NCI-H1105 (cell line): Measurements from ENCODE around the gene CYTH4.
A peak's percentile ranks its signal among the peaks of the same experiment; 100 is the strongest.
"Not testable (repeated sequence)": the region's sequence is repeated elsewhere in the genome, so short reads cannot be mapped to it uniquely, and the experiment has no call there.

ENCODE experiments used
- DNase-seq: peaks from one replicate; lab custom pipeline; 2025; lab: John Stamatoyannopoulos, UW

Gene CYTH4

GRCh38 chr22:37310075-37310606 is 27.8 kb downstream of the CYTH4 start:
- no peak for DNase-seq

DNA sequence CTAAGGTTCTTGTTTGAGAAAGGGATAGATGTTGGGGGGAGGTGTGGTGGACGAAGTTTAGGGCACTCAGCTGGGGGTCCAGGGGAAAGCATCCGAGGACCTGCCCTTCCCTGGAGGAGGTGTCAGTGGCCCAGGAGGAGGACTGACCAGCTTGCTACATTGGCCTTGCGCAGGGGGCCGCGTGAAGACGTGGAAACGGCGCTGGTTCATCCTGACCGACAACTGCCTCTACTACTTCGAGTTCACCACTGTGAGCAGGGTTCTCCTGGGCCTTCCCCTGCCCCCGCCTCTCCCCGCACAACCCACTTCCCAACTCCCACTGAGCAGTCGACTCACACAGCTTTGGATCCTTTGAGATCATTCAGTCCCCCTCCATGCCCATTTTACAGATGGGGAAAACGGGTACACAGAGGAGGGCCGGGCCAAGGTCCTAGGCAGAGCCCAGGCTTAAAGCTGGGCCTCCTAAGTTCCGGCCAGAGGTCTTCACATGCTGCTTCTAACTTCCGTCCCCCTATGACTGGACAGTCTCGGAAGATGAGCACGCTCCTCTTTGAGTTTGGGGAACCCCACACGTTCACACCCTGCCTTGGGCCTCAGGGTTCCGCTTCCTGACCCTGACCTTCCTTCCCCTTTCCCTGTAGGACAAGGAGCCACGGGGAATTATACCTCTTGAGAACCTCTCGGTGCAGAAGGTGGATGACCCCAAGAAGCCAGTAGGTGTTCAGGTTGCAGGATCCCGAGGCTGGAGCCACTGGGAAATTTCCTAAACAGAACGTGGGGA is 28.7 kb downstream of the CYTH4 start:
- no peak for DNase-seq

GRCh38 chr22:37311761-37312312 is 29.5 kb downstream of the CYTH4 start:
- DNase-seq = no peak

DNA sequence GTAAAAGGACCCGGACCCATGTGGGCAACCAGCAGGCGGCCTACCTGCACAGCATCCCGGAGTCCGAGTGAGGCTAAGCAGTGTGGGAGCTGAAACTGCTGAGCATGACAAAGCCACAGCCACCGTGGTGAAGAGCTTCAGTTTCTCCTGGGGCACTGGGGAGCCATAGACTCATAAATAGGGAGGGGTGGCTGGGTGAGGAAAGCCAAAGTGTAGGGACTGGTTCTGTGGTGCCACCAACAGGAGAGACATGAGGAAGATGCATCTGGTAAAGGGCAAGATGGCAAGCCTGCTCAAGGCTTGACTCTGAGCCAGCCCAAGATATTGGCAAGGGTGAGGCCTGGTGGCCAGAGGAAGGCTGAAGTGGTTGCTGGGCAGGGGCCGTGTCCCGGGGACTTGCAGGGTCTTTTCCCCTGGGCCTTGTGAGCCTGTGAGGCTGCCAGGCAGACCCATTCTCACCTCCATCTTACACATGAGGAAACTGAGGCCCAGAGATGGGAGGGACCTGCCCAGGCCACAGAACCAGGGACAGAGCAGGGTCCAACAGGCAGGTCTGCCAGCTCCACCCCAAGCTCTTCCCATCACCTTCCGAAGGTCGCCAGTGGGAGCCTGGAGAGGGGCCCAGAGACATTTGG is 30.4 kb downstream of the CYTH4 start:
- no peak for DNase-seq

GRCh38 chr22:37313376-37314314 is 31.3 kb downstream of the CYTH4 start:
- DNase-seq = no peak

GRCh38 chr22:37314315-37315074 is 32.2 kb downstream of the CYTH4 start:
- no peak for DNase-seq

DNA sequence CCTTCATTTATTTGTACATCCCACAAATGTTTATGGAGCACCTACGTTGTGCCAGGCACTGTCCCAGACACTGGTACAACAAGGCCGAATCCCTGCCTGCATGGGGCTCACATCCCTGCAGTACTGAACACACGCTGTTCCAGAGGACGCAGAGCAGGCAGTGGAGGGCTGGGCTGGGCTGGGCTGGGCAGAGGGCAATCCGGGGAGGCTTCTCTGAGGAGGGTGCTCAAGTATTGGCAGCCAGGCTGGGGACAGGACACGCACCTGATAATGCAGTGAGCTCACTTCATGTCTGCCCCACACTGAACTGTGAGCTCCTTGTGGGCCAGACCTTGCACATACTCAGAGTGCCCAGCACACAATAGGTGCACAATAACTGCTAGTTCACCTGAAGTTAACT is 34.1 kb downstream of the CYTH4 start:
- no peak for DNase-seq

- DNase-seq = peak; percentile 56
These were observed 34.6 kb downstream of the CYTH4 start for GRCh38 chr22:37316875-37317371.

DNA sequence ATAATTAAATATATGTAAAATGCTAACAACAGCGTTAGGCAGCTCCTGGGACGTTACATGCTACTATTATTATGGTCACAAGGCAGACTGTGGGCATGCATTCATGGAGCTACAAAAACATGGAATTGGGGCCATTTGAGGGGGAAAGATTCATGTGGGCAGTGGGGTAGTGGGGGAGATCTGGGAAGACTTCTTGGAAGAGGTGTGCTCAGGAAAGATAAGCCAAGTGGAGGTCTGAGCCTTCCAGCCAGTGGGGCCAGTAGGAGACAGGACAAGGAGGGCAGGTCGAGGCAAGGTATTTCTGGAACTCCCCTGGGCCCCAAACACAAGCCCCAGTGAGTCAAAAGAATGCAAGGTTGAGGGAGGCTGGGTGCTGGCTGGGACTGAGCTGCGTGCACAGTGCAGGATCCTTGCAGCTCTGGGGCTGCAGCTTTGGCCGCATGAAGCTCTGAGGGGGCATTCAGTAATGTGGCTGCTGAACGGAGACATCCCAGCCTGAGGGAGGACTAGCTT is 35.4 kb downstream of the CYTH4 start:
- no peak for DNase-seq

- no peak for DNase-seq
These were observed 36.2 kb downstream of the CYTH4 start for GRCh38 chr22:37318364-37319109.

DNA sequence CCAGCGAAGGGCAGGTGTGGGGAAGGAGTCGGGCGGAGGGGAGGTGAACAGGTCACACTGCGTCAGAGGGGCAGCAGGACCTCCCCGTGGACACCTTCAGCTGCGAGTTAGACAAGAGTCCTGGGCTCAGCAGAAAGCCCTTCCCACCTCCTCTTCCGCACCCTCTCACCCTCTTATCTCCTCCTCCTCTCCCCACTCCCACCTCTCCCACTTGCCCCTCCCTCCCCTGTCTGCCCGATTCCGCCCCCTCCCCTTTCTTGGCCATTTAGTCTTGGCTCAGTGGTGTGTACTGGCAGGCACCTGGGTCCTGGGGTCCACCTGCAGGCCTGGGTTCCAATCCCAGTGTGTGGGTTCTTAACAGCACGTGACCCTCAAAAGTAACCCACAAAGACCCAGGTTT is 37.2 kb downstream of the CYTH4 start:
- no peak for DNase-seq

GRCh38 chr22:37320726-37321677 is 38.7 kb downstream of the CYTH4 start:
- no peak for DNase-seq

GRCh38 chr22:37324340-37325038 is 42.2 kb downstream of the CYTH4 start:
- no peak for DNase-seq

- no peak for DNase-seq
These were observed 42.7 kb downstream of the CYTH4 start for GRCh38 chr22:37325039-37325395.

- DNase-seq = no peak
These were observed 44.4 kb downstream of the CYTH4 start for GRCh38 chr22:37326726-37327125.

GRCh38 chr22:37328017-37328416 is 45.7 kb downstream of the CYTH4 start:
- no peak for DNase-seq

DNA sequence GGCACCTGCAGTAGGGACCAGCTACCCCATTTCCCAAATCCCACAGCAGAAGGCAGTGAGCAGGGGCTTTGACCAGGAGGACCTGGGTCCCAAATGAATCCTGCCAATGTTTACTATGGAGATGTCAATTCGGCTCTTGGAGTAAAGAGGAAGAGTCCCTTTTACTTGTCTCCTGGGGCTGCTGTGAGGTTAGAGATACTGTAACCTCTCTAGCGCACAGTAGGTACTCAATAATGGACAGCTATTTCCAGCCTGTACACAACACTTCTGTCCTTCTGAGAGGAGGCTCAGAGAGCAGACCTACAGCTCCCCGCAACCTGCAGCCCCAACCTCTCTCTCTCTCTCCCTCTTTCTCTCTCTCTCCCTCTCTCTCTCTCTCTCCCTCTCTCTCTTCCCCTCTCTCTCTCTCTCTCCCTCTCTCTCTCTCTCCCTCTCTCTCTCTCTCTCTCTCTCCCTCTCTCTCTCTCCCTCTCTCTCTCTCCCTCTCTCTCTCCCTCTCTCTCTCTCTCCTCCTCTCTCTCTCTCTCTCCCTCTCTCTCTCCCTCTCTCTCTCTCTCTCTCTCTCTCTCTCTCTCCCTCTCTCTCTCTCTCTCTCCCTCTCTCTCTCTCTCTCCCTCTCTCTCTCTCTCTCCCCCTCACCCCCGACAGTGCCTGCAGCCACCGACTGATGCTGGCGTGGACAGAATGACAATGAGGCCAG is 46.4 kb downstream of the CYTH4 start:
- not testable (repeated sequence) for DNase-seq
